ENCODE data around the gene CLN6. TPM values are rescaled to one million over a fixed set of nuclear protein-coding genes. Genes with fewer than 3 reads are reported as not detected.
"Not testable (repeated sequence)": the region's sequence is repeated elsewhere in the genome, so short reads cannot be mapped to it uniquely, and the experiment has no call there.

Gene CLN6
- total RNA-seq, 1 experiment from 2014 or later: 71.9 TPM

GRCh38 chr15:68203486-68203885 is 26.0 kb downstream of the CLN6 start:
- Histone ChIP-seq H4K91ac (ENCODE audit: insufficient read length, low read depth, low read length) (no peak overlapping the region), H2BK5ac (ENCODE audit: insufficient read length, low read length) (no peak overlapping the region), H3K27me3 (ENCODE audit: insufficient read depth, low read length) (no peaks in the 10 kb centered on the region), H3K18ac (ENCODE audit: insufficient read length, low read depth, low read length) (no peak overlapping the region), H3T11ph (ENCODE audit: low read length) (no peak overlapping the region), H3K4me1 (ENCODE audit: insufficient read depth, low read length) (peaks cover 11% of the 10 kb centered on the region), H2BK15ac (ENCODE audit: low read depth, low read length) (no peak overlapping the region), H2BK12ac (ENCODE audit: insufficient read length, low read depth, low read length) (no peak overlapping the region), H4K5ac (ENCODE audit: insufficient read length, low read depth, low read length) (no peak overlapping the region), H3K79me1 (ENCODE audit: insufficient read depth, low read depth, low read length, poor library complexity, severe bottlenecking) (no peaks in the 10 kb centered on the region), H3K56ac (ENCODE audit: insufficient read length, low read depth, low read length) (no peak overlapping the region), H4K8ac (replicated peaks; ENCODE audit: insufficient read length, low read depth, low read length) (no peak overlapping the region), H3K79me2 (ENCODE audit: insufficient read depth, low read length) (no peaks in the 10 kb centered on the region), H3K23me2 (ENCODE audit: insufficient read length, low read depth, low read length, poor library complexity, severe bottlenecking) (no peaks in the 10 kb centered on the region), H3K4me2 (ENCODE audit: insufficient read depth, insufficient read length, low read length) (no peak overlapping the region), H2AFZ (ENCODE audit: low read length) (no peak overlapping the region), H3K4ac (ENCODE audit: low read depth, low read length) (no peak overlapping the region), H3K23ac (ENCODE audit: insufficient read length, low read depth, low read length) (no peak overlapping the region), H3K9ac (ENCODE audit: extremely low read depth, insufficient read length, low read length) (no peak overlapping the region), H3K9me3 (ENCODE audit: control insufficient read depth, low read depth, low read length) (no peaks in the 10 kb centered on the region), H3K14ac (ENCODE audit: insufficient read depth, low read length) (no peak overlapping the region; the same call in 1 of the 2 replicates), H3K27ac (ENCODE audit: insufficient read length, low read depth, low read length) (no peak overlapping the region), H4K20me1 (ENCODE audit: control insufficient read depth, insufficient read depth, insufficient read length) (no peaks in the 10 kb centered on the region), H2BK120ac (ENCODE audit: low read depth, low read length, poor library complexity, severe bottlenecking) (no peak overlapping the region), H2BK20ac (ENCODE audit: low read depth, low read length, poor library complexity, severe bottlenecking) (no peak overlapping the region), H2AK5ac (ENCODE audit: insufficient read length, low read length) (no peak overlapping the region)
- peaks cover 6 to 8% (median 6%) of the 10 kb centered on the region in 3 experiments; a peak in 3 of 7 replicates for H3K36me3 Mint-ChIP-seq (ENCODE audit: insufficient read depth in 1 of 3, low read depth in 3 of 3)
- H3K27me3 Mint-ChIP-seq (ENCODE audit: low read depth): no peaks in the 10 kb centered on the region; the same call in 1 of the 2 replicates
- H3K9me3 Mint-ChIP-seq: no peaks in the 10 kb centered on the region
- peaks cover 40 to 58% of the 10 kb centered on the region in 2 experiments for H3K4me1 Mint-ChIP-seq
- no peak overlapping the region for H3K4me3 Mint-ChIP-seq
- DNase-seq: no peak
- TF ChIP-seq, protein P1, sequence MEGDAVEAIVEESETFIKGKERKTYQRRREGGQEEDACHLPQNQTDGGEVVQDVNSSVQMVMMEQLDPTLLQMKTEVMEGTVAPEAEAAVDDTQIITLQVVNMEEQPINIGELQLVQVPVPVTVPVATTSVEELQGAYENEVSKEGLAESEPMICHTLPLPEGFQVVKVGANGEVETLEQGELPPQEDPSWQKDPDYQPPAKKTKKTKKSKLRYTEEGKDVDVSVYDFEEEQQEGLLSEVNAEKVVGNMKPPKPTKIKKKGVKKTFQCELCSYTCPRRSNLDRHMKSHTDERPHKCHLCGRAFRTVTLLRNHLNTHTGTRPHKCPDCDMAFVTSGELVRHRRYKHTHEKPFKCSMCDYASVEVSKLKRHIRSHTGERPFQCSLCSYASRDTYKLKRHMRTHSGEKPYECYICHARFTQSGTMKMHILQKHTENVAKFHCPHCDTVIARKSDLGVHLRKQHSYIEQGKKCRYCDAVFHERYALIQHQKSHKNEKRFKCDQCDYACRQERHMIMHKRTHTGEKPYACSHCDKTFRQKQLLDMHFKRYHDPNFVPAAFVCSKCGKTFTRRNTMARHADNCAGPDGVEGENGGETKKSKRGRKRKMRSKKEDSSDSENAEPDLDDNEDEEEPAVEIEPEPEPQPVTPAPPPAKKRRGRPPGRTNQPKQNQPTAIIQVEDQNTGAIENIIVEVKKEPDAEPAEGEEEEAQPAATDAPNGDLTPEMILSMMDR (conservative IDR thresholded peaks at IDR 0.05): no peak
- no peak overlapping the region for H3K27ac Mint-ChIP-seq
- no CpG with 5 or more reads among the region's 5 CpGs for WGBS (ENCODE audit: extremely low coverage, insufficient read length, low lambda C conversion rate)

DNA sequence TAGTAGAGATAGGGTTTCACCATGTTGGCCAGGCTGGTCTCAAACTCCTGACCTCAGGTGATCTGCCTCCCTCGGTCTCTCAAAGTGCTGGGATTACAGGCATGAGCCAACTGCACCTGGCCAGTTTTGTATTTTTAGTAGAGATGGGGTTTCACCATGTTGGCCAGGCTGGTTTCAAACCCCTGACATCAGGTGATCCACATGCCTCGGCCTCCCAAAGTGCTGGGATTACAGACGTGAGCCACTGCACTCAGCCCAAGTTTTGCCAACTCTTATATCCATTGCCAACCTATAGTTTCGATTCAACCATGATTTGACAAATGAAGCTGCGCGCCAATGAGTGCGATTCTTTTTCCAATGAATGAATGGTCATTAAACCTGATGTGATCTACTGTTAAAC is 26.5 kb downstream of the CLN6 start:
- not testable (repeated sequence) for H2BK12ac ChIP-seq (ENCODE audit: insufficient read length, low read depth, low read length); H3T11ph ChIP-seq (ENCODE audit: low read length); H2BK15ac ChIP-seq (ENCODE audit: low read depth, low read length); H3K36me3 Mint-ChIP-seq (ENCODE audit: insufficient read depth in 1 of 3, low read depth in 3 of 3); H3K9me3 ChIP-seq (ENCODE audit: control insufficient read depth, low read depth, low read length); H3K23me2 ChIP-seq (ENCODE audit: insufficient read length, low read depth, low read length, poor library complexity, severe bottlenecking); H3K9me3 Mint-ChIP-seq; H3K79me2 ChIP-seq (ENCODE audit: insufficient read depth, low read length); H3K56ac ChIP-seq (ENCODE audit: insufficient read length, low read depth, low read length); H3K4ac ChIP-seq (ENCODE audit: low read depth, low read length); H2BK20ac ChIP-seq (ENCODE audit: low read depth, low read length, poor library complexity, severe bottlenecking); H3K27ac Mint-ChIP-seq; H3K18ac ChIP-seq (ENCODE audit: insufficient read length, low read depth, low read length); H4K8ac ChIP-seq (replicated peaks; ENCODE audit: insufficient read length, low read depth, low read length); H3K23ac ChIP-seq (ENCODE audit: insufficient read length, low read depth, low read length); H3K9ac ChIP-seq (ENCODE audit: extremely low read depth, insufficient read length, low read length); H2AK5ac ChIP-seq (ENCODE audit: insufficient read length, low read length); H3K27me3 ChIP-seq (ENCODE audit: insufficient read depth, low read length); H3K4me2 ChIP-seq (ENCODE audit: insufficient read depth, insufficient read length, low read length); H3K27ac ChIP-seq (ENCODE audit: insufficient read length, low read depth, low read length); H2BK5ac ChIP-seq (ENCODE audit: insufficient read length, low read length); H3K14ac ChIP-seq (ENCODE audit: insufficient read depth, low read length); H3K79me1 ChIP-seq (ENCODE audit: insufficient read depth, low read depth, low read length, poor library complexity, severe bottlenecking); H2AFZ ChIP-seq (ENCODE audit: low read length); H3K4me3 Mint-ChIP-seq; H4K91ac ChIP-seq (ENCODE audit: insufficient read length, low read depth, low read length); H2BK120ac ChIP-seq (ENCODE audit: low read depth, low read length, poor library complexity, severe bottlenecking); H3K27me3 Mint-ChIP-seq (ENCODE audit: low read depth); H4K5ac ChIP-seq (ENCODE audit: insufficient read length, low read depth, low read length); DNase-seq; H4K20me1 ChIP-seq (ENCODE audit: control insufficient read depth, insufficient read depth, insufficient read length)
- H3K4me1 Mint-ChIP-seq: peaks cover 40 to 58% of the 10 kb centered on the region in 2 experiments
- H3K4me1 ChIP-seq (ENCODE audit: insufficient read depth, low read length): peaks cover 11% of the 10 kb centered on the region
- no CpG with 5 or more reads among the region's 7 CpGs for WGBS (ENCODE audit: extremely low coverage, insufficient read length, low lambda C conversion rate)

Measured in H9 (cell line).